RWPE2 (cell line): ENCODE data around the gene MUSTN1.

Source experiments
- ATAC-seq: fragments of 200-7000 bp; cut with Tn5 transposase; 3 replicates; pipeline ENCODE4 v1.9.1; 2021; ENCODE audit warnings: low read depth
- DNase-seq: peaks from one replicate; pipeline ENCODE4 v3.0.0-alpha.2; 2020; ENCODE audit warnings: low spot score
- H3K27ac ChIP-seq: fragments of 450-650 bp; 2 replicates; pipeline ENCODE4 v1.5.1; 2017; ENCODE audit warnings: mild to moderate bottlenecking; ENCODE audit not compliant: poor library complexity, severe bottlenecking
- H3K27me3 ChIP-seq: fragments of 250-450 bp; sonication (Bioruptor Pico); 2 replicates; pipeline ENCODE4 v1.5.1; 2021; ENCODE audit warnings: mild to moderate bottlenecking, moderate library complexity; ENCODE audit not compliant: insufficient read depth, poor library complexity, severe bottlenecking
- H3K36me3 ChIP-seq: fragments of 250-450 bp; sonication (Bioruptor Pico); 2 replicates; pipeline ENCODE4 v1.5.1; 2020; ENCODE audit warnings: low read depth, mild to moderate bottlenecking, moderate library complexity
- H3K4me1 ChIP-seq: fragments of 250-450 bp; sonication (Bioruptor Pico); 2 replicates; pipeline ENCODE4 v1.5.1; 2021; ENCODE audit warnings: mild to moderate bottlenecking, moderate library complexity; ENCODE audit not compliant: insufficient read depth, poor library complexity, severe bottlenecking
- H3K4me3 ChIP-seq: fragments of 250-450 bp; sonication (Bioruptor Pico); 2 replicates; pipeline ENCODE4 v1.5.1; 2021; ENCODE audit warnings: mild to moderate bottlenecking, moderate library complexity; ENCODE audit not compliant: severe bottlenecking
- H3K9me3 ChIP-seq: fragments of 250-450 bp; sonication (Bioruptor Pico); 2 replicates; pipeline ENCODE4 v1.5.1; 2021; ENCODE audit warnings: mild to moderate bottlenecking, moderate library complexity; ENCODE audit not compliant: severe bottlenecking
- TF ChIP-seq, protein P1 (sequence below): fragments of 450-650 bp; IDR thresholded peaks from one replicate; pipeline ENCODE4 v1.5.1; 2017; ENCODE audit warnings: mild to moderate bottlenecking, moderate library complexity; ENCODE audit not compliant: poor library complexity, severe bottlenecking

Gene MUSTN1

DNA sequence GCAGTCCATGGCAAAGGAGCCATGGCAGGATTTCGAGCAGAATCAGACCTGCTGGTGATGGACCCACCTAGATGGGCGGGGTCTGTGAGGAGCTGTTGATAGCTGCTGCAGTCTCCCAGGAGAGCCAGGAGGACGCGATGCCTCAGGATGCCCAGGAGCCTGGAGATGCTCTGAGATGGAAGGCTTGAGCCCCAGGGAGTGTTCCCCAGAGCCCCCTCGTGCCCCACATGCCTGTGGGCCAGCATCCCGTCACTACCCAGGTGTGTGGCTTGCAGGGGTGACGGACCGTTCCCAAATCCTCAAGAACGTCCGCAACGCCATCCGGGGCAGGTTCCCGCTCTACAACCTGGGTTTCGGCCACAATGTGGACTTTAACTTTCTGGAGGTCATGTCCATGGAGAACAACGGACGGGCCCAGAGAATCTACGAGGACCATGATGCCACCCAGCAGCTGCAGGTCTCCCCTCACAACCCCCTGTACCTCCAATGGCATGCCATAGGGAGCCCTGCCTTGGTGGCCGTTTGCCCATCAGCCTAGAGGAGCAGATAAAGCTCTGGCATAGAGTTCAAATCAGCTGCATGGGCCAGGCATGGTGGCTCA is 50.7 kb downstream of the MUSTN1 start:
- no peaks in the 10 kb centered on the region for H3K4me1 ChIP-seq
- TF ChIP-seq, protein P1, sequence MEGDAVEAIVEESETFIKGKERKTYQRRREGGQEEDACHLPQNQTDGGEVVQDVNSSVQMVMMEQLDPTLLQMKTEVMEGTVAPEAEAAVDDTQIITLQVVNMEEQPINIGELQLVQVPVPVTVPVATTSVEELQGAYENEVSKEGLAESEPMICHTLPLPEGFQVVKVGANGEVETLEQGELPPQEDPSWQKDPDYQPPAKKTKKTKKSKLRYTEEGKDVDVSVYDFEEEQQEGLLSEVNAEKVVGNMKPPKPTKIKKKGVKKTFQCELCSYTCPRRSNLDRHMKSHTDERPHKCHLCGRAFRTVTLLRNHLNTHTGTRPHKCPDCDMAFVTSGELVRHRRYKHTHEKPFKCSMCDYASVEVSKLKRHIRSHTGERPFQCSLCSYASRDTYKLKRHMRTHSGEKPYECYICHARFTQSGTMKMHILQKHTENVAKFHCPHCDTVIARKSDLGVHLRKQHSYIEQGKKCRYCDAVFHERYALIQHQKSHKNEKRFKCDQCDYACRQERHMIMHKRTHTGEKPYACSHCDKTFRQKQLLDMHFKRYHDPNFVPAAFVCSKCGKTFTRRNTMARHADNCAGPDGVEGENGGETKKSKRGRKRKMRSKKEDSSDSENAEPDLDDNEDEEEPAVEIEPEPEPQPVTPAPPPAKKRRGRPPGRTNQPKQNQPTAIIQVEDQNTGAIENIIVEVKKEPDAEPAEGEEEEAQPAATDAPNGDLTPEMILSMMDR: no peak
- no peak overlapping the region for H3K4me3 ChIP-seq
- DNase-seq: peak; percentile 51
- no peak overlapping the region for H3K27ac ChIP-seq
- H3K27me3 ChIP-seq: no peaks in the 10 kb centered on the region
- no peaks in the 10 kb centered on the region for H3K36me3 ChIP-seq
- H3K9me3 ChIP-seq: no peaks in the 10 kb centered on the region
- no peak for ATAC-seq

DNA sequence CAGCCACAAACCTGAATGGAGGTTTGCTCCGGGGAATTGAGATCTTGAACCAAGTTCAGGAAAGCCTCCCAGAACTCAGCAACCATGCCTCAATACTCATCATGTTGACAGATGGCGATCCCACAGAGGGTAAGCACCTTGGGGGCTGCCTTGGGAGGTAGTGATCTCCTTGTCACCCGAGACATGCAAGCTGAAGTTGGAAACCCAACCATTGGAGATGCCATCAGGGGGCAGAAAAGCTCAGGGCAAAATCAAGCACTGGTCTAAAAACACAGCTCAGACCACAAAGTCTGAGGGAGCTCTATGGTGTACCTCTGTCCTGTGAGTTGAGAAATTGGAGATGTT is 51.6 kb downstream of the MUSTN1 start:
- Histone ChIP-seq H3K4me3 (no peak overlapping the region), H3K4me1 (no peaks in the 10 kb centered on the region), H3K27me3 (no peaks in the 10 kb centered on the region), H3K36me3 (no peaks in the 10 kb centered on the region), H3K27ac (no peak overlapping the region), H3K9me3 (no peaks in the 10 kb centered on the region)
- TF ChIP-seq, protein P1: no peak
- no peak for DNase-seq
- no peak for ATAC-seq
